Upper lobe of left lung (tissue), 6 donors: Measurements from ENCODE around the gene FOXN3. TPM values are rescaled to one million over a fixed set of nuclear protein-coding genes. Genes with fewer than 3 reads are reported as not detected.

Experiments used
- ATAC-seq, 2 donors: fragments of 200-7000 bp; cut with Tn5 transposase; one replicate each; pipeline ENCODE4 v1.9.1; 2022; ENCODE audit warnings: mild to moderate bottlenecking in 2 of 2, moderate library complexity in 2 of 2; ENCODE audit not compliant: low FRiP score in 2 of 2
- DNase-seq, 2 donors: peaks; one replicate each; pipeline ENCODE4 v3.0.0-alpha.2; 2019 to 2020
- H3K27ac ChIP-seq, 4 donors: fragments of 200-600 bp; sonication (generic); one replicate each; pipeline ENCODE4 v1.5.1; 2016 to 2019
- H3K27me3 ChIP-seq, 4 donors: fragments of 200-600 bp; sonication (generic); one replicate each; pipeline ENCODE4 v1.5.1; 2017 to 2019
- H3K36me3 ChIP-seq, 4 donors: fragments of 200-600 bp; sonication (generic); one replicate each; pipeline ENCODE4 v1.5.1; 2016 to 2019
- H3K4me1 ChIP-seq, 4 donors: fragments of 200-600 bp; sonication (generic); one replicate each; pipeline ENCODE4 v1.5.1; 2018 to 2019
- H3K4me3 ChIP-seq, 4 donors: fragments of 200-600 bp; sonication (generic); one replicate each; pipeline ENCODE4 v1.5.1; 2017 to 2019; ENCODE audit warnings: mild to moderate bottlenecking in 2 of 4, moderate library complexity in 1 of 4
- H3K9me3 ChIP-seq, 4 donors: fragments of 200-600 bp; sonication (generic); one replicate each; pipeline ENCODE4 v1.5.1; 2018 to 2019
- EP300 ChIP-seq, 4 donors: sonication (generic); formaldehyde crosslinking; IDR thresholded peaks; one replicate each; pipeline ENCODE4 v1.5.1; 2017; ENCODE audit warnings: antibody characterized with exemption in 4 of 4, control low read depth in 2 of 4
- POLR2A ChIP-seq, 4 donors: fragments of 450-650 bp; IDR thresholded peaks; one replicate each; pipeline ENCODE4 v1.5.1; 2016 to 2017; ENCODE audit warnings: antibody characterized with exemption in 4 of 4, mild to moderate bottlenecking in 2 of 4
- POLR2AphosphoS5 ChIP-seq, 2 donors: sonication (generic); formaldehyde crosslinking; IDR thresholded peaks; one replicate each; pipeline ENCODE4 v1.5.1; 2017; ENCODE audit warnings: antibody characterized with exemption in 2 of 2
- whole genome bisulfite sequencing, 2 donors: methylation state at CpG; one replicate each; pipeline ENCODE4 v1.1.5; 2017 to 2018; 5-methylcytosine and 5-hydroxymethylcytosine counted together
- total RNA-seq, 6 donors: library from RNA; depleted of rRNA in 4 of 6; stranded (reverse); fragments of >200 nt in 4 of 6; gene quantifications; one replicate each; pipeline versions ENCODE4 v1.1.0 to v1.2.1, GENCODE V29; 2016 to 2021
- TF ChIP-seq, protein P1 (sequence below), 6 experiments: fragments of 450-650 bp in 4 of 6; fragments of 200-600 bp in 2 of 6; sonication (generic) in 2 of 6; IDR thresholded peaks; one replicate each; pipeline ENCODE4 v1.5.1; 2016 to 2019; ENCODE audit warnings: antibody characterized with exemption in 6 of 6
- donor health status: DM: no; HTN: no; CAD: no; lungs with moderate emphysema.
- donor health status: DM: no; HTN: yes; CAD: no; lungs with severe emphysema.

FOXN3 gene
- total RNA-seq, 6 donors from 2014 or later: 63.4 to 115 (median 77.2) TPM

DNA sequence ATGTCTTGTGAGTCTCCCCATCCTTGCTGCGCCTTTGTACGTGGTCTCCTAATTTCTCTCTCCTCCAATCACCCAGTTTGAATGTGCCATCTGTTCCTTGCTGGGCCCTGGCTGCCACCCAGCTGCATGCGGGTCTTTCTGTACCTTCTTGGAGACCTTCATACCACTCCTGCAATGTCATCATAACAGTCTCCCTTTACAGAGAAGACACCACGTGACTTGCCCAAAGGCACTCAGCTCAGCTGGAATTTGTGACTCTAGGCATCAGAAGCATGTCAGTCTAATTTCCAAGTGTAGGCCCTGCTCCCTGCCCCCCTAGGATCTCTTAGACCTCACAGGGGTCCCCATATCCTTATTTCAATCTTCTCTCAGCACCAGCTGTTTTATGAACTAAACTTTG, 308.4 kb downstream of the FOXN3 start:
- ATAC-seq (no peak), DNase-seq (no peak)
- H3K4me3 ChIP-seq: no peak overlapping the region
- no peaks in the 10 kb centered on the region for H3K4me1 ChIP-seq
- H3K9me3 ChIP-seq: peaks cover 0 to 7% (median 0%) of the 10 kb centered on the region in 4 donors
- TF ChIP-seq EP300 (IDR thresholded peaks at IDR 0.05): no peak
- TF ChIP-seq POLR2A (IDR thresholded peaks at IDR 0.05): no peak
- no peak for TF ChIP-seq POLR2AphosphoS5 (IDR thresholded peaks at IDR 0.05)
- TF ChIP-seq, protein P1, sequence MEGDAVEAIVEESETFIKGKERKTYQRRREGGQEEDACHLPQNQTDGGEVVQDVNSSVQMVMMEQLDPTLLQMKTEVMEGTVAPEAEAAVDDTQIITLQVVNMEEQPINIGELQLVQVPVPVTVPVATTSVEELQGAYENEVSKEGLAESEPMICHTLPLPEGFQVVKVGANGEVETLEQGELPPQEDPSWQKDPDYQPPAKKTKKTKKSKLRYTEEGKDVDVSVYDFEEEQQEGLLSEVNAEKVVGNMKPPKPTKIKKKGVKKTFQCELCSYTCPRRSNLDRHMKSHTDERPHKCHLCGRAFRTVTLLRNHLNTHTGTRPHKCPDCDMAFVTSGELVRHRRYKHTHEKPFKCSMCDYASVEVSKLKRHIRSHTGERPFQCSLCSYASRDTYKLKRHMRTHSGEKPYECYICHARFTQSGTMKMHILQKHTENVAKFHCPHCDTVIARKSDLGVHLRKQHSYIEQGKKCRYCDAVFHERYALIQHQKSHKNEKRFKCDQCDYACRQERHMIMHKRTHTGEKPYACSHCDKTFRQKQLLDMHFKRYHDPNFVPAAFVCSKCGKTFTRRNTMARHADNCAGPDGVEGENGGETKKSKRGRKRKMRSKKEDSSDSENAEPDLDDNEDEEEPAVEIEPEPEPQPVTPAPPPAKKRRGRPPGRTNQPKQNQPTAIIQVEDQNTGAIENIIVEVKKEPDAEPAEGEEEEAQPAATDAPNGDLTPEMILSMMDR (IDR thresholded peaks at IDR 0.05): no peak
- 93 to 95% methylated on average over 4 of the region's 4 CpGs for WGBS, 2 donors
- no peaks in the 10 kb centered on the region for H3K27me3 ChIP-seq
- H3K36me3 ChIP-seq: no peaks in the 10 kb centered on the region
- H3K27ac ChIP-seq: no peak overlapping the region

DNA sequence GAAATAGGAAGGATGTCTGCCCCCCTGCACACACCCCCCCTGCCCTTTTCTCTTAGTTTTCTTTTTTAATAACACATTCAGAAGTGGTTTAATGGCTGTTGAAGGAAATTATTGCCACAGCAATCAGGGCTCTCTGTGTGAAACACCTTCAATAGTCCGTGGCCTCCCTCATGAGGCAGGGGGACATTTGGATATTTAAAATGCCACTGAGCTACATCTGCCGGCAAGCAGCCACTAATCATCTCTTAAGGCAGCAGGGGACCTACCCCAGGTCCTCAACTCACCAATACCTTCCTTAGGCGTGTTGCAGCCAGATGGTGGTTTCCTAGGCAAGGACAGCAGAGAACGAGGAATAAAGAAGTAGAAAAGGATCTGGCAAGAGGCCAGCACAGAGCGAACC, 309.4 kb downstream of the FOXN3 start:
- H3K9me3 ChIP-seq: peaks cover 0 to 7% (median 0%) of the 10 kb centered on the region in 4 donors
- no peak overlapping the region for H3K27ac ChIP-seq
- H3K27me3 ChIP-seq: no peaks in the 10 kb centered on the region
- H3K4me1 ChIP-seq: no peaks in the 10 kb centered on the region
- H3K4me3 ChIP-seq: no peak overlapping the region
- no peaks in the 10 kb centered on the region for H3K36me3 ChIP-seq
- ATAC-seq (no peak), DNase-seq (no peak)
- 51 to 66% methylated on average over 2 to 5 of the region's 5 CpGs for WGBS, 2 donors
- TF ChIP-seq EP300 (IDR thresholded peaks at IDR 0.05) (no peak), POLR2A (IDR thresholded peaks at IDR 0.05) (no peak), POLR2AphosphoS5 (IDR thresholded peaks at IDR 0.05) (no peak)
- TF ChIP-seq, protein P1 (IDR thresholded peaks at IDR 0.05): no peak
